ENCODE measurements around the gene TMEM107. TPM values are rescaled to one million over a fixed set of nuclear protein-coding genes. Genes with fewer than 3 reads are reported as not detected.

Gene TMEM107
- total RNA-seq, 4 donors from 2014 or later, result 11.2 to 18.8 (median 15.5) TPM

DNA sequence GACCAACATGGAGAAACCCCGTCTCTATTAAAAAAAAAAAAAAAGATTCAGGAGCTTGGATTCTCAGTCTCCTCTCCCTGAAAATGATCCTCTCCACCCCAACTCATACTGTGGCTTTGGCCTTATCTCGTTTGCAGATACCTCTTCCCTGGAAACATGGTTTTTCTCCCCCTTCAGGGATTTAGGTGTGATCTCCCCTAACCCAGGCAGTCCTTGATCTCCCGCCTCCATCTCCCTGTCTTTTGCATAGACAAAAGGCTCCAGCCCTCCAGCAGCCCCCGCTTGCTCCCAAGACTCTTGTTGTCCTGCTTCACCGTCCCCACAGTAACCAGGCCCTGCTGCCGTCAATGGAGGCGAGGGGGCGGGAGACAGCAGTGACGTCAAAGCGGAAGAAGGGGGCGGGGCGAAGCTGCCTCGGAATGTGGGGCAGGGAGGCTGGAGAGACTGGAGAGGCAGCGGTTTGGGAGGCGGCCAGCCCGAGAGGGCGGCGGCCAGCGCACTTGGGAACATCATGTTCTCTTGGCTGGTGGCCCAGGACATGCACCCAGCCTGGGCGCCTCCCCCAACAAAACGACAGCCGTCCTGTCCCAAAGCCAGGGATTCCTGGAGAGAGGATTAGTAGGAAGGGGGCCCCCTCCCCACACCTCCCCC is 22.1 kb downstream of the TMEM107 start:
- 0 to 1% methylated on average over 2 to 11 of the region's 22 CpGs for WGBS, 2 donors (ENCODE audit: low coverage in 1 of 2)
- TF ChIP-seq EP300 (IDR thresholded peaks at IDR 0.05) (peak; percentile 99), POLR2AphosphoS5 (IDR thresholded peaks at IDR 0.05) (peak; percentile 100), POLR2A (IDR thresholded peaks at IDR 0.05) (peak; percentile 85 to 91)
- TF ChIP-seq, protein P1, sequence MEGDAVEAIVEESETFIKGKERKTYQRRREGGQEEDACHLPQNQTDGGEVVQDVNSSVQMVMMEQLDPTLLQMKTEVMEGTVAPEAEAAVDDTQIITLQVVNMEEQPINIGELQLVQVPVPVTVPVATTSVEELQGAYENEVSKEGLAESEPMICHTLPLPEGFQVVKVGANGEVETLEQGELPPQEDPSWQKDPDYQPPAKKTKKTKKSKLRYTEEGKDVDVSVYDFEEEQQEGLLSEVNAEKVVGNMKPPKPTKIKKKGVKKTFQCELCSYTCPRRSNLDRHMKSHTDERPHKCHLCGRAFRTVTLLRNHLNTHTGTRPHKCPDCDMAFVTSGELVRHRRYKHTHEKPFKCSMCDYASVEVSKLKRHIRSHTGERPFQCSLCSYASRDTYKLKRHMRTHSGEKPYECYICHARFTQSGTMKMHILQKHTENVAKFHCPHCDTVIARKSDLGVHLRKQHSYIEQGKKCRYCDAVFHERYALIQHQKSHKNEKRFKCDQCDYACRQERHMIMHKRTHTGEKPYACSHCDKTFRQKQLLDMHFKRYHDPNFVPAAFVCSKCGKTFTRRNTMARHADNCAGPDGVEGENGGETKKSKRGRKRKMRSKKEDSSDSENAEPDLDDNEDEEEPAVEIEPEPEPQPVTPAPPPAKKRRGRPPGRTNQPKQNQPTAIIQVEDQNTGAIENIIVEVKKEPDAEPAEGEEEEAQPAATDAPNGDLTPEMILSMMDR (IDR thresholded peaks at IDR 0.05), result no peak
- Histone ChIP-seq H3K27me3 (no peaks in the 10 kb centered on the region), H3K27ac (peak overlapping the region; percentile 99 to 100 (median 99)), H3K4me3 (peak overlapping the region; percentile 79 to 91), H3K36me3 (peaks cover 0 to 26% of the 10 kb centered on the region in 2 donors), H3K9me3 (no peaks in the 10 kb centered on the region), H3K4me1 (peaks cover 0 to 58% (median 33%) of the 10 kb centered on the region in 3 donors)
- ATAC-seq, result peak; percentile 61

DNA sequence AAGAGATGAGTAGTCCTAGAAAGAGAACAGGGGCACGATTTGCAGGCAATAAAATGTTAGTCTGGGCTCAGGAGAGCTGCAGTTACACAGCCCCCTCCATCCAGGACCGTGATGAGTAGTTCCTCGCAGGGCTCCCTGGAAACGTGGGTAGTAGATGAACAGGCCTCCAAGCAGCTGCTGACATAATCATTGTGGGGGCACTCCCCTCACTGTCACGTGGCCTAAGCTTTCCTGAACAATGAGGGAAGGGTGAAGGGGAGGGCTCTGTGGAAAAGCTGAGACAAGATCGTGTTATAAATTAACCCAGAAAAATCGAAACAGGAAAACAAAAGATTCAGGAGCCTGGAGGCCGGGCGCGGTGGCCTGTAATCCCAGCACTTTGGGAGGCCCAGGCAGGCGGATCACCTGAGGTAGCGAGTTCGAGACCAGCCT is 22.6 kb downstream of the TMEM107 start:
- peaks cover 0 to 58% (median 31%) of the 10 kb centered on the region in 3 donors for H3K4me1 ChIP-seq
- WGBS, 2 donors (ENCODE audit: low coverage in 1 of 2), result 9 to 15% methylated on average over 10 of the region's 13 CpGs
- H3K9me3 ChIP-seq, result no peaks in the 10 kb centered on the region
- peak overlapping the region; percentile 77 to 79 for H3K4me3 ChIP-seq
- H3K36me3 ChIP-seq, result peaks cover 0 to 31% of the 10 kb centered on the region in 2 donors
- peak overlapping the region; percentile 98 to 100 (median 99) for H3K27ac ChIP-seq
- no peaks in the 10 kb centered on the region for H3K27me3 ChIP-seq
- ATAC-seq, result no peak
- TF ChIP-seq POLR2A (IDR thresholded peaks at IDR 0.05) (peak; percentile 49 to 55), EP300 (IDR thresholded peaks at IDR 0.05) (no peak), POLR2AphosphoS5 (IDR thresholded peaks at IDR 0.05) (peak; percentile 96)

DNA sequence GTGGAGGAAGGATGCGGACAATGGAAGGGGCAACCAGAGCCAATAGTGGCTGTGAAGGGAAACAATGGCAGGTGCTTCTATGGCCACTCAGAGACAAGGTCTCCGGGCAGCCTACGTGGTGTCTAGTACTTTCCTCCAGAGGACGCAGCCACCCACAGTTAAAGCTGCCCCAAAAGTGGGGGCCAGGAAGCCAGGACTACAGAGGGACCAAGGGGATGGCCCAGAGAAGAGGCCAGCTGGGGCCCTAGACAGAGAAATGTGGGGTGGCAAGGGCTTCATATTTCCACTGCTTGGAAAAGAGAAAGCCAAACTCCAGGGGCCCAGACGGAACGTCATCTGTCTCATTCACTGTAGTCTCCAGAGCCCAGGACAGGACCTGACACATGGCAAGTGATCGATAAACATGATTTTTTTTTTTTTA is 23.1 kb downstream of the TMEM107 start:
- TF ChIP-seq POLR2AphosphoS5 (IDR thresholded peaks at IDR 0.05), result no peak
- TF ChIP-seq, protein P1 (IDR thresholded peaks at IDR 0.05), result no peak
- TF ChIP-seq EP300 (IDR thresholded peaks at IDR 0.05), result no peak
- TF ChIP-seq POLR2A (IDR thresholded peaks at IDR 0.05), result no peak
- 41 to 53% methylated on average over 4 to 7 of the region's 7 CpGs for WGBS, 2 donors (ENCODE audit: low coverage in 1 of 2)
- Histone ChIP-seq H3K4me3 (peak overlapping the region; percentile 77 to 79), H3K27ac (peak overlapping the region; percentile 98 to 100 (median 99)), H3K27me3 (no peaks in the 10 kb centered on the region), H3K9me3 (no peaks in the 10 kb centered on the region), H3K4me1 (peaks cover 0 to 58% (median 31%) of the 10 kb centered on the region in 3 donors), H3K36me3 (peaks cover 0 to 36% of the 10 kb centered on the region in 2 donors)
- no peak for ATAC-seq

DNA sequence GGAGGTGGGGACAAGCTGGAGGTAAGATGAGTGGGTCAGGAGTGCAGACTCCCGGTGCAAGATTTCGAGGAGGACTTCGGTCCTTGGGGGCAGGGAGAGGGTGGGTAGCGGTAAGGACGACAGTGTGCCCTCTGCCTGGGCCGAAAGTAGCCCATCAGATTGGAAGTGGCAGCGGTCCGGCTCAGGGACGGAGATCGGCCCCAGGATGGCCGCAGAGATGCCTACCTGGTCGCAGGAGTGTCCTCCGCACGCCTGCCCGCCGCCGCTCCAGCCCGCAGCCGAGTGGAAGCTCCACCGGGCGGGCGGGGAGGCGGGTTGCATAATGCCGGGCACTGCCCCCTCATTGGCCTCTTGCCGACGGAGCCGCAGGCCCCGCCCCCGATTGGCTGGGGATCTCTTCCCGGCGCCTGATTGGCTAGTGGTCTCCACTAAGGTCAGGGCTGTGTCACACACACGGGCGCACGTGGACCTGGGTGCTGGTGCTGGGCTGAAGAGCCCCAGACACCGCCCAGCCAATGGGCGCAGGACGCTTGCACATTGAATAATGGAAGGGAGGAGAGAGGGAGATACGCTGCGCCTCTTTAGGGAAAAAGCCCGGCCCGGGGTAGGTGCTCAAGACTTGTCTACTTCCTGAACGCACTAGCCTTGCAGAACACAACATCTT is 23.9 kb downstream of the TMEM107 start, which contains the start of gene PER1:
TSS of gene PER1 (minus strand) at position 293 of the 664 bp plus-strand sequence. CDS start 1,698 bp downstream, outside the sequence.
- peaks cover under 1 to 44% of the 10 kb centered on the region in 2 donors for H3K36me3 ChIP-seq
- TF ChIP-seq POLR2AphosphoS5 (IDR thresholded peaks at IDR 0.05) (peak; percentile 100), EP300 (IDR thresholded peaks at IDR 0.05) (peak; percentile 46), POLR2A (IDR thresholded peaks at IDR 0.05) (peak; percentile 99)
- TF ChIP-seq, protein P1 (IDR thresholded peaks at IDR 0.05), result peak in 1 of 4 experiments; percentile 3
- H3K27ac ChIP-seq, result peak within 1 kb of the TSS; percentile 98 to 100 (median 99)
- peaks cover 0 to 58% (median 32%) of the 10 kb centered on the region in 3 donors for H3K4me1 ChIP-seq
- peak; percentile 47 for ATAC-seq
- H3K27me3 ChIP-seq, result no peaks in the 10 kb centered on the region
- 0% methylated on average over 1 of the region's 42 CpGs; no CpG with 5 or more reads in 1 of the 2 donors for WGBS, 2 donors (ENCODE audit: low coverage in 1 of 2)
- no peaks in the 10 kb centered on the region for H3K9me3 ChIP-seq
- H3K4me3 ChIP-seq, result peak within 1 kb of the TSS; percentile 77 to 79

DNA sequence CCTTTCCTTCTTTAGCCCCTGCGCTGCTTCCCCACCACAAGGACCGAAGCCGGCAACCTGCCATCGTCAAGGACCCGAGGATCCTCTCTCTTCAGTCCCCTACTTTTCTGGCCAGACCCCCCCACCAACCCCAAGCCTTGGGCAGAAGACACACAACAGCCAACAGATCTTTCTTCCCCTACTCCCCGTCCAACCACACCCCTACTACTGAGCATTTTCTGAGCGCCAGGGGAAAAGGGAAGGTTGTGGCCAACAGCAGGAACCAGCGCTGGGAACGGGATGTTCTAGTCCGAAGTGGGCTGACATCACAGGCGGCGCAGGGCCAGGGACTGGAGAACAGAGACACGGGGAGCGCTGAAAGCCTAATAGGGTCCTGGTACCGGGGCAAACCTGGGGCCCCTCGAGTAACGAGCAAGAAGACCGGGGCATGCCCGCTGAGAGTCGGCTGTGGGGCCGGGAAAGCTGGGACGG is 24.5 kb downstream of the TMEM107 start:
- 0% methylated on average over 6 to 9 of the region's 22 CpGs for WGBS, 2 donors (ENCODE audit: low coverage in 1 of 2)
- TF ChIP-seq, protein P1 (IDR thresholded peaks at IDR 0.05), result no peak
- TF ChIP-seq EP300 (IDR thresholded peaks at IDR 0.05) (peak; percentile 97), POLR2AphosphoS5 (IDR thresholded peaks at IDR 0.05) (peak; percentile 98), POLR2A (IDR thresholded peaks at IDR 0.05) (peak; percentile 42 to 63)
- Histone ChIP-seq H3K4me1 (peaks cover 0 to 58% (median 29%) of the 10 kb centered on the region in 3 donors), H3K4me3 (peak overlapping the region; percentile 77 to 79), H3K27ac (peak overlapping the region; percentile 98 to 100 (median 99)), H3K36me3 (peaks cover 3 to 50% of the 10 kb centered on the region in 2 donors), H3K9me3 (no peaks in the 10 kb centered on the region), H3K27me3 (no peaks in the 10 kb centered on the region)
- ATAC-seq, result peak; percentile 8
